A673 (cell line): ENCODE measurements around the gene LTA. TPM values are rescaled to one million over a fixed set of nuclear protein-coding genes. Genes with fewer than 3 reads are reported as not detected.

Experiments
- Bru-seq: library from RNA; stranded (reverse); fragments of 400-500 nt; gene quantifications from one replicate; lab custom pipeline; 2021; lab: Mats Ljungman, UMichigan
- BruChase-seq, 2 experiments: library from RNA; stranded (reverse); fragments of 400-500 nt; gene quantifications; one replicate each; lab custom pipeline; 2021; lab: Mats Ljungman, UMichigan
- BruUV-seq: library from RNA; stranded (reverse); fragments of 400-500 nt; replicated peaks from 2 replicates; lab custom pipeline; 2021; lab: Mats Ljungman, UMichigan
- CTCF ChIA-PET: fragments of 300-600 bp; sonication (Branson Sonifier 250); formaldehyde crosslinking; loops from one replicate; lab custom pipeline; 2022; ENCODE audit warnings: antibody characterized with exemption; lab: Charles Lee
- POLR2A ChIA-PET: fragments of 300-600 bp; sonication (Branson Sonifier 250); formaldehyde crosslinking; loops from one replicate; lab custom pipeline; 2022; ENCODE audit warnings: antibody characterized with exemption; ENCODE audit not compliant: low non-redundant PET; lab: Charles Lee
- DNase-seq: peaks from one replicate; pipeline ENCODE4 v3.0.0-alpha.2; 2015; ENCODE audit warnings: low spot score
- H3K27ac ChIP-seq: fragments of 200-600 bp; sonication (generic); 2 replicates; pipeline ENCODE4 v1.5.1; 2016; ENCODE audit warnings: mixed run types, low read depth, mild to moderate bottlenecking, mixed read lengths, antibody characterized with exemption, low read length; ENCODE audit not compliant: poor library complexity, severe bottlenecking
- H3K27me3 ChIP-seq: fragments of 200-600 bp; sonication (generic); replicated peaks from 2 replicates; pipeline ENCODE4 v1.6.1; 2017; ENCODE audit warnings: mixed run types, low read depth, mild to moderate bottlenecking, mixed read lengths, antibody characterized with exemption, low read length; ENCODE audit not compliant: insufficient read depth, poor library complexity
- H3K36me3 ChIP-seq: fragments of 200-600 bp; sonication (generic); 2 replicates; pipeline ENCODE4 v1.6.1; 2016; ENCODE audit warnings: mixed run types, mild to moderate bottlenecking, mixed read lengths, antibody characterized with exemption, low read length; ENCODE audit not compliant: insufficient read depth, poor library complexity, severe bottlenecking
- H3K4me1 ChIP-seq: fragments of 200-600 bp; sonication (generic); 2 replicates; pipeline ENCODE4 v1.6.1; 2017; ENCODE audit warnings: mixed run types, mild to moderate bottlenecking, mixed read lengths, antibody characterized with exemption, low read length; ENCODE audit not compliant: insufficient read depth, poor library complexity, severe bottlenecking
- H3K4me3 ChIP-seq: fragments of 200-600 bp; sonication (generic); 2 replicates; pipeline ENCODE4 v1.5.1; 2016; ENCODE audit warnings: low read depth, mixed run types, mild to moderate bottlenecking, mixed read lengths, low read length; ENCODE audit not compliant: poor library complexity, severe bottlenecking
- H3K9me3 ChIP-seq: fragments of 200-600 bp; sonication (generic); 2 replicates; pipeline ENCODE4 v1.6.1; 2016; ENCODE audit warnings: mixed run types, low read depth, mild to moderate bottlenecking, mixed read lengths, antibody characterized with exemption, low read length; ENCODE audit not compliant: poor library complexity, severe bottlenecking
- EZH2 ChIP-seq: fragments of 200-600 bp; sonication (generic); IDR thresholded peaks from 2 replicates; pipeline ENCODE4 v1.6.1; 2017; ENCODE audit warnings: borderline replicate concordance, low read depth, mild to moderate bottlenecking, mixed read lengths, antibody characterized with exemption, low read length; ENCODE audit not compliant: poor library complexity, severe bottlenecking
- intact Hi-C: fragments of 100-400 bp; cut with micrococcal nuclease; formaldehyde crosslinking; loops from one replicate; pipeline ENCODE4 v1.10.0; 2022; ENCODE audit not compliant: unreplicated experiment
- long read RNA-seq: library from polyadenylated mRNA; stranded (forward); transcript quantifications from one replicate; pipeline ENCODE4 v2.0.0, GENCODE V29; 2022
- total RNA-seq: library from RNA; stranded (reverse); gene quantifications from 2 replicates; pipeline ENCODE4 v1.2.3, GENCODE V29; 2021
- TF ChIP-seq, protein P1 (sequence below): fragments of 300-800, 200-600 bp; sonication (generic); conservative IDR thresholded peaks from 2 replicates; pipeline ENCODE4 v1.5.1; 2017; ENCODE audit warnings: low read depth, mild to moderate bottlenecking, antibody characterized with exemption, low read length, moderate library complexity, mixed read lengths

The LTA gene, protein sequence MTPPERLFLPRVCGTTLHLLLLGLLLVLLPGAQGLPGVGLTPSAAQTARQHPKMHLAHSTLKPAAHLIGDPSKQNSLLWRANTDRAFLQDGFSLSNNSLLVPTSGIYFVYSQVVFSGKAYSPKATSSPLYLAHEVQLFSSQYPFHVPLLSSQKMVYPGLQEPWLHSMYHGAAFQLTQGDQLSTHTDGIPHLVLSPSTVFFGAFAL
- total RNA-seq (not detected in 2 replicates), Bru-seq, nascent RNA (not detected), BruChase-seq, experiment 1, labeled RNA remaining after a 2-hour chase (percentile 21 among the genes with signal in this experiment), BruChase-seq, experiment 2, labeled RNA remaining after a 6-hour chase (percentile 33 among the genes with signal in this experiment)
- long read RNA-seq = 0 reads

DNA sequence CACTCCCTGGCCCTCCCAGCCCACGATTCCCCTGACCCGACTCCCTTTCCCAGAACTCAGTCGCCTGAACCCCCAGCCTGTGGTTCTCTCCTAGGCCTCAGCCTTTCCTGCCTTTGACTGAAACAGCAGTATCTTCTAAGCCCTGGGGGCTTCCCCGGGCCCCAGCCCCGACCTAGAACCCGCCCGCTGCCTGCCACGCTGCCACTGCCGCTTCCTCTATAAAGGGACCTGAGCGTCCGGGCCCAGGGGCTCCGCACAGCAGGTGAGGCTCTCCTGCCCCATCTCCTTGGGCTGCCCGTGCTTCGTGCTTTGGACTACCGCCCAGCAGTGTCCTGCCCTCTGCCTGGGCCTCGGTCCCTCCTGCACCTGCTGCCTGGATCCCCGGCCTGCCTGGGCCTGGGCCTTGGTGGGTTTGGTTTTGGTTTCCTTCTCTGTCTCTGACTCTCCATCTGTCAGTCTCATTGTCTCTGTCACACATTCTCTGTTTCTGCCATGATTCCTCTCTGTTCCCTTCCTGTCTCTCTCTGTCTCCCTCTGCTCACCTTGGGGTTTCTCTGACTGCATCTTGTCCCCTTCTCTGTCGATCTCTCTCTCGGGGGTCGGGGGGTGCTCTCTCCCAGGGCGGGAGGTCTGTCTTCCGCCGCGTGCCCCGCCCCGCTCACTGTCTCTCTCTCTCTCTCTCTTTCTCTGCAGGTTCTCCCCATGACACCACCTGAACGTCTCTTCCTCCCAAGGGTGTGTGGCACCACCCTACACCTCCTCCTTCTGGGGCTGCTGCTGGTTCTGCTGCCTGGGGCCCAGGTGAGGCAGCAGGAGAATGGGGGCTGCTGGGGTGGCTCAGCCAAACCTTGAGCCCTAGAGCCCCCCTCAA, at the start of gene LTA:
TSS of gene LTA (plus strand) at position 249 of the 871 bp plus-strand sequence. CDS start at position 703, 454 bp downstream.
- intact Hi-C loops = no loop called here

DNA sequence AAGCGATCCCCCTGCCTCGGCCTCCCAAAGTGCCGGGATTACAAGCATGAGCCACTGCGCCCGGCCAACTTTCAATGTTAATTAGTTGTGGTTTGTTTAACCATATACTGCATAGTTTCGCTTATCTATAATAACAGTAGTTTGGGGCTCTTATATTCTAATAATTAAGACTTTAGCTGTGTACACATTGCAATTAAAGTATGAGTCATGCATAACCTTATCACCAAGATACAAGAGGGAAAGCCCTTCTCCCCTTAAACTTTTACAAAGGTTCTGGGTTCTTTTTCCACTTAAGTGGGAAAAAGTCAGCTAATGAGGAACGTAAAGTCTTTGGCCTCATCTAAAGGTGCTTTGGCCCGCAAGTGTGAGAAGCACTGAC, 46.5 kb upstream of the LTA start:
- Histone ChIP-seq H3K27me3 (no peaks in the 10 kb centered on the region), H3K4me3 (no peak overlapping the region), H3K9me3 (no peaks in the 10 kb centered on the region), H3K27ac (no peak overlapping the region), H3K4me1 (no peaks in the 10 kb centered on the region), H3K36me3 (peaks cover 8% of the 10 kb centered on the region)
- ChIA-PET POLR2A (interaction anchor here (0.6 kb wide), 1 partner anchor 13 kb away, joined by 3 read pairs; no protein-coding TSS in a partner anchor), CTCF (interaction anchor here (0.7 kb wide), 2 partner anchors 395 to 872 kb away, joined by 4 read pairs; no protein-coding TSS in a partner anchor)
- BruUV-seq = no TSS peak
- intact Hi-C loops = no loop called here
- TF ChIP-seq, protein P1, sequence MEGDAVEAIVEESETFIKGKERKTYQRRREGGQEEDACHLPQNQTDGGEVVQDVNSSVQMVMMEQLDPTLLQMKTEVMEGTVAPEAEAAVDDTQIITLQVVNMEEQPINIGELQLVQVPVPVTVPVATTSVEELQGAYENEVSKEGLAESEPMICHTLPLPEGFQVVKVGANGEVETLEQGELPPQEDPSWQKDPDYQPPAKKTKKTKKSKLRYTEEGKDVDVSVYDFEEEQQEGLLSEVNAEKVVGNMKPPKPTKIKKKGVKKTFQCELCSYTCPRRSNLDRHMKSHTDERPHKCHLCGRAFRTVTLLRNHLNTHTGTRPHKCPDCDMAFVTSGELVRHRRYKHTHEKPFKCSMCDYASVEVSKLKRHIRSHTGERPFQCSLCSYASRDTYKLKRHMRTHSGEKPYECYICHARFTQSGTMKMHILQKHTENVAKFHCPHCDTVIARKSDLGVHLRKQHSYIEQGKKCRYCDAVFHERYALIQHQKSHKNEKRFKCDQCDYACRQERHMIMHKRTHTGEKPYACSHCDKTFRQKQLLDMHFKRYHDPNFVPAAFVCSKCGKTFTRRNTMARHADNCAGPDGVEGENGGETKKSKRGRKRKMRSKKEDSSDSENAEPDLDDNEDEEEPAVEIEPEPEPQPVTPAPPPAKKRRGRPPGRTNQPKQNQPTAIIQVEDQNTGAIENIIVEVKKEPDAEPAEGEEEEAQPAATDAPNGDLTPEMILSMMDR = no peak
- no peak for TF ChIP-seq EZH2
- DNase-seq = no peak

More for the DNA sequence above, at the start of gene LTA:
- DNase-seq = no peak
- Histone ChIP-seq H3K36me3 (no peaks in the 10 kb centered on the region), H3K27me3 (no peaks in the 10 kb centered on the region), H3K27ac (no peak within 1 kb of the TSS), H3K4me1 (peaks cover 5% of the 10 kb centered on the region), H3K9me3 (no peaks in the 10 kb centered on the region), H3K4me3 (no peak within 1 kb of the TSS)
- no TSS peak for BruUV-seq
- TF ChIP-seq, protein P1 = no peak
- TF ChIP-seq EZH2 = no peak
- CTCF ChIA-PET = no interaction called here
- POLR2A ChIA-PET = no interaction called here

DNA sequence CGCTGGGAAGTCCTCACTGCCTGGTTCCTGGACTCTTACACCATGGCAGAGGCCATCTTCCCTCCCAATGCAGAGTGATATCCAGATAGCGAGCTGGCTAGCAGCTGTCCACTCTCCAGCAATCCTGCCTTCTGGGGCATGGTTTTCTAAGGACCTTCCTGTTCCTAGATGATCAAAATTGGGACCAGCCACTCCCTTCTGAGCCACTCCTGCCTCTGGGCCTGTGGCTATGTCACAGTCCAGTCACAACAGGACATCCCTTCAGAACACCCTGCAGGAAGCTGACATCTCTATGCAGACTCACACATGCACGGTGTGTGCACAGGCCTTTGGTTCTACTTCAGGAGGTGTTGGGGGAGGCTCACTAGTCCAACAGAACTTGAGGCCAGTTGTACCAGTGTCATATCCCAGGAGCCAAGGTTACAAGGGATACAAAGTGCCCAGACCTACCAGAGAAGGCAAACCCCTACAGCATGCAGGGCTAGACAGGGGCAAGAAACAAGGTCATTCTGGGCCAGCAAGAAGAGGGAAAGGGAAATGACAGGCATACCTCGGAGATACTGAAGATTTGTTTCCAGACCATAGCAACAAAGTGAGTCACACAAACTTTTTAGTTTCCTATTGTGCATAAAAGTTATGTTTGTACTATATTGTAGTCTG, 46.0 kb upstream of the LTA start:
- no peaks in the 10 kb centered on the region for H3K27me3 ChIP-seq
- ChIA-PET POLR2A (interaction anchor here (0.6 kb wide), 1 partner anchor 13 kb away, joined by 3 read pairs; no protein-coding TSS in a partner anchor), CTCF (interaction anchor here (0.7 kb wide), 1 partner anchor 395 kb away, joined by 4 read pairs; no protein-coding TSS in a partner anchor)
- intact Hi-C loops = no loop called here
- TF ChIP-seq, protein P1 = no peak
- TF ChIP-seq EZH2 = no peak
- DNase-seq = no peak
- H3K4me1 ChIP-seq = no peaks in the 10 kb centered on the region
- BruUV-seq = no TSS peak
- no peak overlapping the region for H3K27ac ChIP-seq
- no peaks in the 10 kb centered on the region for H3K9me3 ChIP-seq
- H3K4me3 ChIP-seq = no peak overlapping the region
- H3K36me3 ChIP-seq = peaks cover 13% of the 10 kb centered on the region
